ENCODE results near the gene CTRB1. TPM values are rescaled to one million over a fixed set of nuclear protein-coding genes. Genes with fewer than 3 reads are reported as not detected.
"Not testable (repeated sequence)": the region's sequence is repeated elsewhere in the genome, so short reads cannot be mapped to it uniquely, and the experiment has no call there.

CTRB1 gene
- total RNA-seq, 1 experiment from 2014 or later: not detected

DNA sequence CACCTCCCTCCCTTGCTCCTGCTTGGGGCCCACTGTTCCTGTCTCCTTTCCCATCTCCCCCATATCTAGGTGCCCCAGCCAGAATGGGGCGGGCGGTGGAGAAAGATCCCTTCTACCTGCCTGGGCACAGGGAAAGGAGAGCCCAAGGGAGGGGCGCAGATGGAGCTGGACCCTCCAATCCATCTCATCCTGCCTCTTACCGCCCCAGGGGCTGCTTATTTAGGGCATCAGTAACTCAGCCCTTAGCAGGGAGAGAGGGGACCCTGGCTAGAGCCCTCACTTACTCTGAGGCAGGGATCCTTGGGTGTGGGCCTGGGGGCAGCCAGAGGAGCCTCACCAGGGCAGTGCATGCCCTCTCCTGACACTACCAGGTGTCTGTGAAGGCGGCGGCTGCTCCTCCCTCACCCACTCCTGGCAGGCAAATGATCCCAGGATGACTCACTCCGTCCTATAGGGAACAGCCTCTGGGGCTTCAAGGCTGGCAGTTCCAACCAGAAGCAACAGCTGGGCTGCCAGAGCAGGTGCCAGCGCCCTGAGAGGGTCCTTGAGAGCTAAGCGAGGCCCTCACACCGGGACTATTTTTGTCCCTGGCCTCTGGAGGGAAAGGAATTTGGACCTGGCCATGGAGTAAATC lies 49.0 kb downstream of the CTRB1 start:
- Histone ChIP-seq H3K27me3 (ENCODE audit: insufficient read depth, low read length) (no peaks in the 10 kb centered on the region), H3K27ac (ENCODE audit: insufficient read length, low read depth, low read length) (no peak overlapping the region), H3K18ac (ENCODE audit: insufficient read length, low read depth, low read length) (no peak overlapping the region), H2AK5ac (ENCODE audit: insufficient read length, low read length) (no peak overlapping the region), H3K23ac (ENCODE audit: insufficient read length, low read depth, low read length) (no peak overlapping the region), H2BK5ac (ENCODE audit: insufficient read length, low read length) (no peak overlapping the region), H3K79me2 (ENCODE audit: insufficient read depth, low read length) (peaks cover 15% of the 10 kb centered on the region; the same call in 1 of the 2 replicates), H3K23me2 (ENCODE audit: insufficient read length, low read depth, low read length, poor library complexity, severe bottlenecking) (peaks cover 13% of the 10 kb centered on the region), H3K4me2 (ENCODE audit: insufficient read depth, insufficient read length, low read length) (no peak overlapping the region), H3K4me1 (ENCODE audit: insufficient read depth, low read length) (no peaks in the 10 kb centered on the region; the same call in 1 of the 2 replicates), H4K5ac (ENCODE audit: insufficient read length, low read depth, low read length) (no peak overlapping the region), H3T11ph (ENCODE audit: low read length) (no peak overlapping the region), H4K20me1 (ENCODE audit: control insufficient read depth, insufficient read depth, insufficient read length) (peaks cover 6% of the 10 kb centered on the region), H3K9me3 (ENCODE audit: control insufficient read depth, low read depth, low read length) (no peaks in the 10 kb centered on the region), H3K56ac (ENCODE audit: insufficient read length, low read depth, low read length) (no peak overlapping the region), H4K91ac (ENCODE audit: insufficient read length, low read depth, low read length) (no peak overlapping the region), H3K4ac (ENCODE audit: low read depth, low read length) (no peak overlapping the region), H2BK15ac (ENCODE audit: low read depth, low read length) (no peak overlapping the region), H3K14ac (ENCODE audit: insufficient read depth, low read length) (no peak overlapping the region), H2BK120ac (ENCODE audit: low read depth, low read length, poor library complexity, severe bottlenecking) (no peak overlapping the region), H4K8ac (replicated peaks; ENCODE audit: insufficient read length, low read depth, low read length) (no peak overlapping the region), H3K79me1 (ENCODE audit: insufficient read depth, low read depth, low read length, poor library complexity, severe bottlenecking) (peaks cover 7% of the 10 kb centered on the region), H2BK12ac (ENCODE audit: insufficient read length, low read depth, low read length) (no peak overlapping the region), H2BK20ac (ENCODE audit: low read depth, low read length, poor library complexity, severe bottlenecking) (no peak overlapping the region), H3K9ac (ENCODE audit: extremely low read depth, insufficient read length, low read length) (no peak overlapping the region), H2AFZ (ENCODE audit: low read length) (no peak overlapping the region)
- no peaks in the 10 kb centered on the region for H3K9me3 Mint-ChIP-seq
- no peaks in the 10 kb centered on the region; the same call in 1 of the 2 replicates for H3K27me3 Mint-ChIP-seq (ENCODE audit: low read depth)
- WGBS (ENCODE audit: extremely low coverage, insufficient read length, low lambda C conversion rate): no CpG with 5 or more reads among the region's 10 CpGs
- H3K4me3 Mint-ChIP-seq: no peak overlapping the region
- H3K4me1 Mint-ChIP-seq: peaks cover 20 to 21% of the 10 kb centered on the region in 2 experiments
- H3K27ac Mint-ChIP-seq: no peak overlapping the region; a peak in 1 of 7 replicates
- peaks cover 3 to 6% (median 5%) of the 10 kb centered on the region in 3 experiments; a peak in 4 of 7 replicates for H3K36me3 Mint-ChIP-seq (ENCODE audit: insufficient read depth in 1 of 3, low read depth in 3 of 3)
- no peak for DNase-seq
- TF ChIP-seq, protein P1, sequence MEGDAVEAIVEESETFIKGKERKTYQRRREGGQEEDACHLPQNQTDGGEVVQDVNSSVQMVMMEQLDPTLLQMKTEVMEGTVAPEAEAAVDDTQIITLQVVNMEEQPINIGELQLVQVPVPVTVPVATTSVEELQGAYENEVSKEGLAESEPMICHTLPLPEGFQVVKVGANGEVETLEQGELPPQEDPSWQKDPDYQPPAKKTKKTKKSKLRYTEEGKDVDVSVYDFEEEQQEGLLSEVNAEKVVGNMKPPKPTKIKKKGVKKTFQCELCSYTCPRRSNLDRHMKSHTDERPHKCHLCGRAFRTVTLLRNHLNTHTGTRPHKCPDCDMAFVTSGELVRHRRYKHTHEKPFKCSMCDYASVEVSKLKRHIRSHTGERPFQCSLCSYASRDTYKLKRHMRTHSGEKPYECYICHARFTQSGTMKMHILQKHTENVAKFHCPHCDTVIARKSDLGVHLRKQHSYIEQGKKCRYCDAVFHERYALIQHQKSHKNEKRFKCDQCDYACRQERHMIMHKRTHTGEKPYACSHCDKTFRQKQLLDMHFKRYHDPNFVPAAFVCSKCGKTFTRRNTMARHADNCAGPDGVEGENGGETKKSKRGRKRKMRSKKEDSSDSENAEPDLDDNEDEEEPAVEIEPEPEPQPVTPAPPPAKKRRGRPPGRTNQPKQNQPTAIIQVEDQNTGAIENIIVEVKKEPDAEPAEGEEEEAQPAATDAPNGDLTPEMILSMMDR (conservative IDR thresholded peaks at IDR 0.05): no peak

DNA sequence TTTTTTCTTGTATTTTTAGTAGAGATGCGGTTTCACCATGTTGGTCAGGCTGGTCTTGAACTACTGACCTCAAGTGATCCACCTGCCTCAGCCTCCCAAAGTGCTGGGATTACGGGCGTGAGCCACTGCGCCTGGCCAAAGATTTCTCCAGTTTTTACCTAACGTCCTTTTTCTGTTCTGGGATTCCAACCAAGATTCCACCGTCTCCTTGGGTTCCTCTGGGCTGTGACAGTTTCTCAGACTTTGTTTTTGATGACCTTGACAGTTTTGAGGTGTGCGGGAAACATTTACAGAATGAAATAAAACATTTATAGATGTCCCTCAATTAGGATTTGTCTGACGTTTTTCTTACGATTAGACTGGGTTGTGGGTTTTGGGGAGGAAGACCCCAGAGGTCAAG lies 50.6 kb downstream of the CTRB1 start:
- H3K4ac ChIP-seq (ENCODE audit: low read depth, low read length); H3K27me3 Mint-ChIP-seq (ENCODE audit: low read depth); H4K91ac ChIP-seq (ENCODE audit: insufficient read length, low read depth, low read length); H4K5ac ChIP-seq (ENCODE audit: insufficient read length, low read depth, low read length); H3K4me1 Mint-ChIP-seq; H2AK5ac ChIP-seq (ENCODE audit: insufficient read length, low read length); H3K9me3 ChIP-seq (ENCODE audit: control insufficient read depth, low read depth, low read length); H3K9me3 Mint-ChIP-seq; H2BK12ac ChIP-seq (ENCODE audit: insufficient read length, low read depth, low read length); H3K14ac ChIP-seq (ENCODE audit: insufficient read depth, low read length); H4K8ac ChIP-seq (replicated peaks; ENCODE audit: insufficient read length, low read depth, low read length); H3K27ac ChIP-seq (ENCODE audit: insufficient read length, low read depth, low read length); H3K27me3 ChIP-seq (ENCODE audit: insufficient read depth, low read length); H3K79me2 ChIP-seq (ENCODE audit: insufficient read depth, low read length); H2BK20ac ChIP-seq (ENCODE audit: low read depth, low read length, poor library complexity, severe bottlenecking); H3K4me1 ChIP-seq (ENCODE audit: insufficient read depth, low read length); H2BK5ac ChIP-seq (ENCODE audit: insufficient read length, low read length); H2BK15ac ChIP-seq (ENCODE audit: low read depth, low read length); H2AFZ ChIP-seq (ENCODE audit: low read length); H3K36me3 Mint-ChIP-seq (ENCODE audit: insufficient read depth in 1 of 3, low read depth in 3 of 3); H3T11ph ChIP-seq (ENCODE audit: low read length); H3K9ac ChIP-seq (ENCODE audit: extremely low read depth, insufficient read length, low read length); H4K20me1 ChIP-seq (ENCODE audit: control insufficient read depth, insufficient read depth, insufficient read length); H3K23ac ChIP-seq (ENCODE audit: insufficient read length, low read depth, low read length); H3K56ac ChIP-seq (ENCODE audit: insufficient read length, low read depth, low read length); H2BK120ac ChIP-seq (ENCODE audit: low read depth, low read length, poor library complexity, severe bottlenecking); H3K4me2 ChIP-seq (ENCODE audit: insufficient read depth, insufficient read length, low read length); DNase-seq; H3K18ac ChIP-seq (ENCODE audit: insufficient read length, low read depth, low read length); H3K79me1 ChIP-seq (ENCODE audit: insufficient read depth, low read depth, low read length, poor library complexity, severe bottlenecking); H3K4me3 Mint-ChIP-seq: not testable (repeated sequence)
- peaks cover 13% of the 10 kb centered on the region for H3K23me2 ChIP-seq (ENCODE audit: insufficient read length, low read depth, low read length, poor library complexity, severe bottlenecking)
- no CpG with 5 or more reads among the region's 9 CpGs for WGBS (ENCODE audit: extremely low coverage, insufficient read length, low lambda C conversion rate)
- H3K27ac Mint-ChIP-seq: peak overlapping the region in 1 of 3 experiments; percentile 63; a peak in 1 of 7 replicates

All from H9 (cell line).